ENCODE results near the gene VPS41.

Gene VPS41

DNA sequence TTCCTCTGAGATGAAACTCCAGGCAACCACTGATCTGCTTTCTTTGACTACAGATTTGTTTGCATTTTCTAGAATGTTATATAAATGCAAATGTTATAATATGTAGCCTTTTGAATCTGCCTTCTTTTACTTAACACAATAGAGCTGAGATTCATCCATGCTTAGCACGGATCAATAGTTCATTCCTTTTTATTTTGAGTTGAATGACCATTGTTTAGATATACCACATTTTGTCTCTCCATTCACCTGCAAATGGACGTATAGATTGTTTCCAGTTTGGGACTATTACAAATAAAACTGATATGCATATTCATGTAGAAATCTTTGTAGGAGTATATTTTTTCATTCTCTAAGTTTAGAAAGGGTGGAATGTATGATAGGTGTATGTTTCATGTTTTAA lies 57.7 kb downstream of the VPS41 start:
- no peak for DNase-seq

DNA sequence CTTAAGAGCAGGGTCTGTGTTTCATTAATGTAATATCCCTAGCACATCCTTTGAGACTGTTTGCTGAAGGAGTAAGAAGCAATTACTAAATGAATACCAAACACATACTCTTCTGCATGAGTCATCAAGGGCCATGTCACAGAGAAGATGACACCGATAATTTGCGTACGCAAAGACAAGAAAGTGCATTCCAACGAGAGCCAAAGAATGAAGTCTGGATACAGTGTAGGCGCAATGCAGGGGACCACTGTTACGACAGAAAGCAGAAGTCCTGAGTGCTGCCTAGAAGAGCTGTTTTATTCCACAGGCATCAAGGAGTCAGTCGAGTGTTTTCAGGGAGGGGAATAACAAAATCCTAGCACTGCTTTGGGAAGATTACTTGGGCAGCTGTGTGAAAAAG lies 62.7 kb downstream of the VPS41 start:
- peak in 1 of 2 experiments; percentile 10 for DNase-seq

DNA sequence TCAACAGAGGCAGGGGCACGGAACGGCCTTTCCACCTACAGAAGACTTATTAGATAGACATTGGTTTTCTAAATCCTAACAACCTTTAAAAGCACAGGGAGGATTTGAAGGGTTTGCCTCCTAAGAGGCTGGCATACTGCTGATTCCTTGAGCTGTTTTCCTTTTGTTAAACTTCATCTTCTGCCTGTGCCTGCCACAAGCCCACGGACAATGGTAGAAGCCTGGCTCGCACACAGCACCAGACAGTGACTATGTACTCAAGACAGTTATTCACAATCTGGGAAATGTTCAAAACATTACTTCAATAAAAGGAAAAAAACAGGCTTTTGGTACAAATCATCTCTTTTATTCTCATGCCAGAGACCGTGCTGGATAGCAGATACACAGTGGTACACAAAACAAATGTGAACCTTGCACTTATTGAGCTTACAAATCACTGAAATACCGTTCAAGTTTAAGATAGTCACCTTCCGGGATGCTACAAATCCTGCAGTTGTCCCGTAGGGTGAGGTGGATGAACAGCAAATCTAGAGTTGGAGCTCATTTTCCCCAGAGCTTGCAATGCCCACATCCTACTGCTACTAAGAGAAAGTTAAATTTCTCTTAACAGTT lies 63.9 kb downstream of the VPS41 start:
- no peak for DNase-seq

DNA sequence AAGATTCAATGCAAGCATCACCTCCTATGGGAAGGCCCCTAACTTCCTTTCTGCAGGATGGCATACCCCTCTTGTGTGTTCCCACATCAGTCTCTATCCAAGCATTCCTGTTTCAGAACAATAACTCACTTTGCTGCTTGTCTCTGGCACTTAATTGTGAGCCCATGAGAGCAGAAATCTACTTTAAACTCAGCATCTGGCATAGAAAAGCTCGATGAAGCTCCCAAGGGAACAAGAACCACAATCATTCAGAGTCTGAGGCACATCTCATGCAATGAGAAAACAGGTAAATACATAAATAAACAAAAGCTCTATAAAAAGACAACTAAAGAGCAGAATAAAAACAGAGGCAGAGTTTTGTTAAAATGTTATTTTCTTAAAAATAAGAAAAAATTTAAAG lies 66.2 kb downstream of the VPS41 start:
- DNase-seq, result peak in 1 of 2 experiments; percentile 6

DNA sequence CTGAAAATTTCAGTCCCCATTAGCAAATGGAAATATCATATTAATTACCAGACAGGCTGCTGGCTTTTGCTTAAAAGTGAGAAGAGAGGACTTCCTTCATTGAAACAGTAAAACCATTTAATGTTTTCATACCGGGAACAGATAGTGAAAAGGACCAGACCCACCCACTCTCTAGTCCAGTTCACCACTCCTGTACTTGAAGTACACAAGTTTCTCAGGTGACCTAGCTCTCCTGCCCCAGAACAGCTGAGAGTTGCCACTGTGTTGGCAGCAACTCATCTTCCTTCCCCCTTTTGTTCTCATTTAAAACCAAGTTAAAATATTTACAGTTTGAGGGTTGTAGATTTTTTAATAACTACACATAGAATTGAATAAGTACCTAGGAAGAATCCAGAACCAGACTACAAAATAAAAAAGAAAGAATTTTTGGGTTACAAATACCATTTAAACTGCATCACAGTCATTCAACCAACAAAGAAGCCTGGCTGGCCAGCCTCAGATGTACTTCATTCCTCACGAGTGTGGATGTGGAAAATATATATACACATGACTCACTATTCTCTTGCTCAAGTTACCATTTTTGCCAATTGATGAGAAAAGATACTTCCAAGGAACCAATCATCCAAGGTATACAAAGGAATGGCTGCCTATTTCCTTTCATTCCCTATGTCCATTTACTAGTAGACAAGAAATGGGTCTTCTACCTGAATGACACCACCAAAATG lies 68.1 kb downstream of the VPS41 start:
- no peak for DNase-seq

DNA sequence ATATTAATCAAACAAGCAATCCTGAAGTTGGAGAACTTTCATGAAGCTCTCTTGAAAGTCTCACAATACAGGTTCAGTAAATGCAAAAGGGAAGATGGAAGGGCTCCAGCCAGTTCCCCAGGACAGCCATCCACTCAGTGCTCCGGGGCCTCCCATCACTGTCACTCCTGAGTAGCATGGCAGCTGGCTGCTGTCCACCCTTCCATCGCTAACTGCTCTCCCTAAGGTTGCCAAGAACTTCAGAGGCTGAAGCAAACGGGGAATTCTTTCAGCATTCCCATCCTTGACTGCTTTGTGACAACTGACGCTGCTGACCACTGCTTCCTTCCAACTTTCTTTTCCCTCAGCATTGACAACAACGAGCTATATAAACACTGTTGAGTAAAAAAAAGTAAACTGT lies 69.1 kb downstream of the VPS41 start:
- no peak for DNase-seq

DNA sequence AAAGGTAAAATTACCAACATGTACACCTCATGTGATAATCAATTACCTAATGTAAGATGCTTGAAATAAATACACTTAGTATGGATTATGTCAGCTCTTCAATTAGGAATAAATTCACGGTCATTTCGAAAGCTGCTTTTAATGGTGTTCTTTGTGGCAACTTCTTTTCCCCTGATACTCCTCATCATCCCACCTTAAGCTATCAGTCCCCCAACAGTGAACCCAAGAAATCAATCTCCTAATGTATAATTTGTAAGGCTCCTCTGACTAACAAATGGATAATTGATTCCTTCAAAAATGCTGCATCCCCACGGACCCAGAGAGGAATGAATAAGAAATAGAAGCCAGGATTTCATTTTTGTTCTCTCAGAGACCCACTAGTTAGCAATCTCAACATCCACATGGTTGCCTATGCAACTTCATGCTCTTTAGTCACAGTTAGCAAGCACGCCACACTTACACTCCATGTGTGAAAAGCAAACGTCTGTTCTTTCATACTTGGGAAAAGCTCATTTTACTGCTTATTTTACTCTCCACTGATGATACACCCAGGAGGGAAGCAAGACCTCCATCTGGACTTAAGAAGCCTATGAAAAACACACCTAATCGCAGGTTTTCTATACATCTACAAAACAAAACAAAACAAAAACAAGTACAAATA lies 70.1 kb downstream of the VPS41 start:
- DNase-seq, result no peak

DNA sequence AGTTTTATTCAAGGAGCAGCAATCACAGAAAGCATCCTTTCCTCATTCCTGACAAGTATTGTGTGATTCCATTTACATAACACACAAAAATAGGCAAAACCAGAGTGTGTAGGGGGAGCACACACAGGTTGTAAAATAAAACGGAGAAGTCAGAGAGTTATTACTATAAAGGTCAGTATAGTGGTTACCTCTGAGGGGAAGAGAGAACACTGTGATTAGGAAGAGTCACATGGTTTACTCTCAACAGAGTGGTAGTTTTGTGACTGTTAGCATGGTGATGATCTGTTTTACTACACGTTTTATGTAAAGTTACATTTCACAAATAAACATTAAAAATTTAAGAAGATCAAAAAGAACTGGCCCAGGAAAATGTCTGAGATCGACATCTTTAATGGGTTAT lies 74.6 kb downstream of the VPS41 start:
- DNase-seq, result no peak

DNA sequence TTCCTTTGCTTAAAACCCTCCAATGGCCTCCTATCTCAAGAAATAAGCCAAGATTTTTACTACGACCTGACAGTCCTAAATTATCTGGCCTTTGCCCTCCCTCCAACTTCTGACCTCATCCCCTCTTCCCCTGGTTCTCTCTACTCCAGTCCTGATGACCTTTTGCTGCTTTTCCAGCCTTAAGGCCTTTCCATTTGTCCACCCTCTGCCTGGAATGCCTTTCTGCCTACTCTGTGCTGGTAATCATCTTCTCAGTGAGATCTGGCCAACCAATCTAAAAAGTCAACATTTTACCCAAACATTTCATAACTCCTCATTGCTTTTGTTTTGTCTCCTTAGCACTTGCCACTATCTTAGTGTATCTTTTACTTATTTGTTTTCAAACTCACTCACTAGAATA lies 75.7 kb downstream of the VPS41 start:
- no peak for DNase-seq

DNA sequence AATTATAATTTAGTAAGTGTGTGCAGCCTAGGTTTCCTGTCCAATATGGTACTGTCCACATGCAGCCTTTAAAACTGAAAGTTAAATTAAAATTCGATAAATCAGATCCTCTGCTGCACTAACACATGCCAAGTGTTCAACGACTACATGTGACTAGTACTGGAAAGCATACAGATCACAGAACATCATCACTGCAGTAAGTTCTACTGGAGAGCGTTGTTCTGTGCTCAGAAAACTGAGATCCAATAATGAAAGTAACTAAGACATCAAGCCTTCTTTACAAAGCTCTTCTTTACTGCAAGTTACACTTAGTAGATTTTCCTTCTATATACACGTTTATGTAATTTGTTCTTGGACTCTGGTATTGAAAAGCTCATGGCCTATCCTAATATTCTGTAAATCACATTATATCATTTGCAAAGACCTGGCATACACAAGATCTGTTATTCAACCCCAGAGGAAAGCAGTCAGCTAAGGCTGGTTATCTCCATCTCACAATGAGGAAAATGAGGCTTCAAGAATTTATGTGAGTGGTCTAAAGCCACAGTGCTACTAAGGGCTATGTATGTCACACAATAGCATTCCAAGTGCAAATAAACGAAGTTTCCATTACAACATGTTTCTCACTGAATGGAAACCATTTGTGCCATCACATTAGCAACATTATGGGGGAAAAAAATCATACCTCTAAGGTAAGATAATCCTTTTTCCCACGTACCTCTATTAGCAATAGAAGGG lies 77.6 kb downstream of the VPS41 start:
- no peak for DNase-seq

DNA sequence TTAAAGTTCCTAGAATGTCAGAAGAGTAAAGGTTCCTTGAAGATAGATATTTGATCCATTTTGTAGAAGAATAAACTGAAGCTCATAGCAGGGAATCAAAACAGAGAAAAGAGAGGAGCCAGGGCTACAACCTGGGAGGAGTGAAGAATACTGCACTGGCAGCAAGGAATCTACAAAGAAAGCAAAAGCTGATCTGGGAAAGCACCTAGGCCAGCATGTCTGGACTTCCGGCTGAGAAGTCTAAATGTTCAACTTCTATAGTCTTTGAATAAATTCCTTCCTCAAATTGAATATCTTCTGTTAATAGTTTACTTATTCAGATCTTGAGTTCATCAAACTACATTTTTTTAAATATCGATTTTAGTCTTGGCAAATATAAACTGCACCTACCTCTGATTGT lies 78.2 kb downstream of the VPS41 start:
- no peak for DNase-seq

DNA sequence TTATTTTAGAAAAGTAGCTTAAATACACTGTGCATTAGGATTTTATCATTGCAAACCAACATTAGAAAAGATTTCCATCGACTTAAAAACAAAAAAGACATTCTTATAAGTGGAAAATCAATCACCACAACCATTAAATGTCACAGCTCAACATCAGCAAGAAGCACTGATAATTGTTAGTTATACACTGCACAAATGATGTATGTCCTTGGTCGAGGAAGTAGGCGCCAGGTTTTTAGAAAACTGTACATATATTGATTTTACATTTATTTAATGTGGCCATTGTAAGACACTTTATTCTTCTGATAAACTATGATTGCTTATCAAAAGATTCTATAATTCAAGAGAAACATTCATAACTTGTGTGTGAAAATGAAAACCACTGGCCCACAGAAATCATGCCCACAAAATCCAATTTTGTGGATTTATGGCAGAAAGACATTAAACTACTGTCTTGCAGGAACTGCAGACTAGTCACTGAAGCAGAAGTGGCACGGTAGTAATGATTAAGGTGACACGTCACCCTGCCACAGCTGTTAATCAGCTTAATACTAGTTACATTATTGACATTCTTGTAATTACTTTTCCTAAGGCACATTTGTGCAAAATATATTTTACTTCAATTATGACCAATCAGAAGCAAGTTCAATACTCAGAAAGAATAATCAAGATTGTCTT lies 79.4 kb downstream of the VPS41 start:
- no peak for DNase-seq

DNA sequence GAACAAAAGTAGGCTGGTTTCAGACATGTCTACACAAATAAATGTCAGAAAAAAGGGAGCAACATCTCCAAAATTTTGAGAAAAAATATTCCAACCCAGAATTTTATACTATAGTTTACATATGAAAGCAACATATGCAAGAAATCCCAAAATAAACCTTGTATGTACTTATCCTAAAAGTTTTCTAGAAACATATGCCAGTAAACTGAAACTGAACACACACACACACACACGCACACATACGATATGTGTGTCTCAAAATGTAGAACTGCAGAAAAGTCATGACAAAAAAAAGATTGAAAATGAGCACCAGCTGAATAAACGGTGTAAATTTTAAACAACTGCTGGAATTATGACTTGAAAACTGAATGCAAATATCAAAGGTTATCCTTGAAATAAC lies 81.0 kb downstream of the VPS41 start:
- no peak for DNase-seq

DNA sequence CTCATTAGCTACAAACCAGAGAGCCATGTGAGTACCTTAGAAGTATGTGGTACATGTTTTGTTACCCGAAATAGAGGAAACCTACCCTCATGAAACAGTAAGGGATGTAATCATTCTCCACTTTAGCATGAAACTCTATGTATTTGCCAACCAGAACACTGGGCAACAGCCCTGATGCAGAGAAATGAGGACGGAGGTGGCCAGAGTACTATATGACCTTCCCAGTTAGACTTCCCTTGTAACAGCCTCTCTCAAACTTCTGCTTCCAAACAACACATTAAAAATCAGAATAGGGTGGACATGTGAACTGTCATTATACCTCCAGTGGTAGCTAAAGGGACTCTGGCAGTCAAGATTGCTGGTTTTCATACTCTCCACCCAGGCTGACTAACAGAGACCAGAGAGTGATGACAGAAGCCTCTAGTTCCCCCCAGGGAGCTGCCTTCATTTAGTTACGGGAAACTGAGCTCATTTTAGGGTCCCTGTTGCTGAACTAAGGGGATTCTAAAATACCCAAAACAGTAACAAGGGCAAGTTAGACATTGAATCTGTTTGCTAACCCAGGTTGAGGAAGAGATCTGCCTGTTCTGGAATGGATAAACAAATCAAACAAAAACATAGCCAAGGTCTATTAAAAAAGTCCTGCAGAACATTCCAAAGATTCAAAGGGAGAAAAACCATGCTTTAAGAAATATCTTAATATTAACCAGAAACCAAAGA lies 83.1 kb downstream of the VPS41 start:
- DNase-seq, result no peak

DNA sequence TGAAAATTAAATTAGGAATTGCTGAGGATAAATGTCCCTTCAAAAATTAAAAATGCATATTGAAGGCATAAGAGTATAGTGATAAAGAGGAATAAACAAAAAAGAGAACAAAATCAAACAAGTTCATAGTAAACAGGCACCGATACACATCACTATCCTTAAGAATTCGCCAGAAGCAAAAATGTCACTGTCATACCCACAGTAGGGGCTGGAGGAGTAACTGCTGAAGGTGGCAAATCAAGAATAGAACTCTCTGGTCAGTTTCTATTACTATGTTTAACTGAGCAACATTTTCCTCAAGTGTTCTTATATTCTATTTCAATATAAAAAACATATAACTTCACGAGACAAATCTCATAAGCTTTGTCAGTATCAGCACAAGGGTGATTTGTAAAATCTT lies 84.0 kb downstream of the VPS41 start:
- DNase-seq, result no peak

DNA sequence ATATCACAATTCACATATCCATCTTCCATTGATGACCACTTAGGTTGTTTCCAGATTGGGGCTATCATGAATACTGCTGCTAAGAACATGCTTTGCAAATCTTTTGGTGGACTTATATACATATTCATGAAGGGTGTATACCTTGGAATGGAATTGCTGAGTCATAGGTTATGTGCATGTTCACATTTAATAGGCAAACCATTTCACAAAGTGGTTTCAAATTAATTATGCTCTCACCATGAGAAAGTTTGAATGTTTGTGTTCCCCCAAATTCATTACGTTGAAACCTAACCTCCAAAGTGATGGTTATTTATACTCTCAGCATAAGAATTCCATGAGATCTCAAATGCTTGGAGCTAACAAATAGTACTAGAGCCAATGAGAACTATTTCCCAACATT lies 86.4 kb downstream of the VPS41 start:
- DNase-seq, result no peak

DNA sequence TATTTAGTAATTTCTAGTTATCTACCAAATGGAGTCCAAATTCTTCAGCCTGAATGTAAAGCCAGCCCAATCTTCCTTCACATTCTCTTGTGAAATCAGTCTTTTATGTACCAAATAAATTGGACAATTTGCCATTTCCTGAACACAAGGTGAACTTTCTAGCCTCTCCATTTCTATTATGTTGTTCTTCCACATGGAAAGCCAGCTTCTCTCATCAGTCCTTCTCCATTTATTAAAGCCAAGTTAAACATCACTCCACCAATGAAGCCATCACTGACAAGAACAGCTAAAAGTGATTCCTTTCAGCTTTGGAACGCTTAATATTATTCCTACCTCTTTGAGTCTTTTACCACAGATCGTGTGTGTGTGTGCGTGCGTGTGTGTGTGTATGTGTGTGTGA lies 88.4 kb downstream of the VPS41 start:
- DNase-seq, result no peak

DNA sequence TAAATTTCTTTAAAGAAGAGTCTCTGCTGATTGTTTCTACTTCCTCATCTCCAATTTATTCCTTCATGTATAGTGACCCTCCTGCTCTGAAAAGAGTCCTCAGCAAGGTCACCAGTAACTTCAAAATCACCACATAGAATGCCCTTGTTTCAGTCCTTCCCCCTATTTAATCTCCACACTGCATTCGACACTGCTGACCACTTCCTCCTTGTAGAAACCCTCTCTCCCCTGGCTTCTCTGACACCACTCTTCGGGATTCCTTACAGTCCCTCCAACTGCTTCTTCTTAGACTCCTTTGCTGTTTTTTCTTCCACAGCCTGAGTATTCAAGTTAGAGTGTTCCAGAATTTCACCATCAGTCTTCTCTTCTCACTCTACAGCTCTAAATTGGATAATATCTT lies 89.5 kb downstream of the VPS41 start:
- no peak for DNase-seq

DNA sequence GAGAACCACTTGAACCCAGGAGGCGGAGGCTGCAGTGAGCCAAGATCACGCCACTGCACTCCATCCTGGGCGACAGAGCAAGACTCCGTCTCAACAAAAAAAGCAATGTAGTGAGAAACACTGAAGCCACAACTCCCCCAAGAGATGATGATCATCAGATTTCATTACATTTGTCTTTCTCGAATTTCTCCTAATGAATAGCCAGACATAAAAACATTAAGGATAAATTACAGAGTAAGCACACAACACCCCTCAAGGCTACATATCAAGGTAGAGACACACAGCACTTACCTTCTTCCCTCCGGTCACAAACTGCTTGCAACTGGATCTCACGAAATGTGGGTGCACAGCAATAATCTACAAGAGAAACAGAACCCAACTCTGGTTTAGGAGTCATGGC lies 91.5 kb downstream of the VPS41 start:
- no peak for DNase-seq

DNA sequence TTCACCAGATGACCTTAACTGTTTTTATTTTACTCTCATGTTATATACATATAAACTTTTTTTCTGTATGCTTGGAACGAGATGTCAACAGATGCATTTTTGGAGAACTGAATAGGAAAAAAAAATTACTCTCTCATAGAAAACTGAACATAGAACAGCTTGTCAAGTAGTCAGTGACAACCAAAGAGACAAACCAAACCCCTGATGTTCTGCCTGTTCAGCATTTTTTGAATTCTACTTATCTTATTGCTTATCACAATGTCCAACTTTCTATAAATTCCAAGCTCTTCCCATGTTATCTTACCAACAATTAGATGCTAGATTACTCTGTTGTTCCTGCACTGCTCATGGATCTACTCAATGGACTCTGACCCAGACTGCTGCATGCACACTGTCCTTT lies 95.2 kb downstream of the VPS41 start:
- no peak for DNase-seq

DNA sequence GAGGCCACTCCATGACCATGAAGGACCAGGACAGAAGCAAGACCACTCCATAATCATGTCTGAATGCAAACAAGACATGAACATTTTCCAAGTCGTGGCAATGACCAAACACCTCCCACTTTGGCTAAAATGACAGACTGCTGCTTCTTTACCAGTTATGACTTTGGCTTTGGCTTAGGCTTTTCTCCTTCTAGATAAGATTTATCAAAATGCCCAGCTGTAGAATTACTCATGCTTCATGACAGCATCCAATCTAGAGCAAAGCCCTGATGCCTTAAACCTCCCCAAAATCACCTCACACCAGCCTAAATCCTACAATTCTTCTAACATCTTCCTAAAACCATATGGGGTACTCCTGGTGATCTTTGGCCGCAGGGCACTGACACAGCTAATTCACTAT lies 102.1 kb downstream of the VPS41 start:
- DNase-seq, result no peak

DNA sequence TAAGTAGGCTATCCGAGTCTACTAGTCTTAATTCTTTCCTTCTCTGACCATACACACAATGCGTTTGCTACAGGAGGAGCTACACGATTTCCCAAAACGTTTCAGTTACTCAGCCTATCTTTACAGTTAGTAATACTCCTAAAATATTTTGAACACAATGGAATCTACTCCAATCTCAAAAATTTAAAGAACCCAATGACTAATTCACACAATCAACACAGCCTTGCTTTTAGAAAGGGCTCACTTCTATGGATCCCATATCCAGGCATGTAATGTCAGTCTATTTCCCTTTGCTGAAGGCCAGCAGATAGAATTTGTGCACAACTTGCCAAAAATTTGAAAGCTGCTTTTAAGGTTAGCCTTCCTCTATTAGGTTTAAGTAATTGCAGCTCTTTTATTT lies 107.2 kb downstream of the VPS41 start:
- DNase-seq, result no peak
